AG04449 (cell line): Measurements from ENCODE around the gene SMAD5.

ENCODE experiments used
- CTCF ChIA-PET: fragments of 350-600 bp; formaldehyde crosslinking; extraction: SDS; loops from one replicate; lab custom pipeline; 2021; ENCODE audit warnings: antibody characterized with exemption; lab: Yijun Ruan, JAX
- POLR2A ChIA-PET: fragments of 400-600, 350-600 bp; formaldehyde crosslinking; extraction: SDS; loops from one replicate; lab custom pipeline; 2020; ENCODE audit warnings: antibody characterized with exemption, inconsistent platforms; lab: Yijun Ruan, JAX
- DNase-seq: peaks from one replicate; pipeline ENCODE4 v3.0.0-alpha.2; 2010; ENCODE audit warnings: low read depth, low spot score
- H3K4me3 ChIP-seq: 2 replicates; pipeline ENCODE4 v1.5.1; 2011; ENCODE audit warnings: low read depth, mild to moderate bottlenecking, control low read depth, low read length
- TF ChIP-seq, protein P1 (sequence below): IDR thresholded peaks from one replicate; pipeline ENCODE4 v1.5.1; 2011; ENCODE audit warnings: mild to moderate bottlenecking, moderate library complexity, low read length, control low read depth, inconsistent platforms; ENCODE audit not compliant: insufficient read depth; ENCODE audit errors: missing control alignments

The SMAD5 gene

DNA sequence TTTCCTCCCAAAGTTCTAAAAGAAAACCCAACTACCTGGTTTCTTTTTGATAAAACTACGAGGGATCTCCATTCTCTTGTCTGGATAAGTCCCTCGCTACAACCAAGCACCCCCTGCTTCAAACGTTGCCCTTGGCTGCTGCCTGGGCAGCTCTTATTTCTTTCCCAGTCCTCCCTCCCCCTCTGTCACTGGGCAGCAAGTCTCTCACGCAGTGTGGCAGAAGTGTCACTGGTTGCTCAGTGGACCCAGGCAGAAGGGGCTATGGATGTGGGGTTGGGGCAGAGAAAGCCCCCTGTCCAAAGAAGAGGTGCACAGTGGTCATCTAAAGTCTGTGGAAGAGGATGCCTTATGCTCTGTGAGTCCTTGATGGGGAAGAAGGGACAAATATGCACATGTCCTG, 67.5 kb downstream of the SMAD5 start:
- no peak for DNase-seq
- CTCF ChIA-PET, result interaction anchor here (1.3 to 2.4 kb wide), 3 partner anchors 10 to 311 kb away, joined by 3 to 8 read pairs (median 6); no protein-coding TSS in a partner anchor
- H3K4me3 ChIP-seq, result no peak overlapping the region
- TF ChIP-seq, protein P1, sequence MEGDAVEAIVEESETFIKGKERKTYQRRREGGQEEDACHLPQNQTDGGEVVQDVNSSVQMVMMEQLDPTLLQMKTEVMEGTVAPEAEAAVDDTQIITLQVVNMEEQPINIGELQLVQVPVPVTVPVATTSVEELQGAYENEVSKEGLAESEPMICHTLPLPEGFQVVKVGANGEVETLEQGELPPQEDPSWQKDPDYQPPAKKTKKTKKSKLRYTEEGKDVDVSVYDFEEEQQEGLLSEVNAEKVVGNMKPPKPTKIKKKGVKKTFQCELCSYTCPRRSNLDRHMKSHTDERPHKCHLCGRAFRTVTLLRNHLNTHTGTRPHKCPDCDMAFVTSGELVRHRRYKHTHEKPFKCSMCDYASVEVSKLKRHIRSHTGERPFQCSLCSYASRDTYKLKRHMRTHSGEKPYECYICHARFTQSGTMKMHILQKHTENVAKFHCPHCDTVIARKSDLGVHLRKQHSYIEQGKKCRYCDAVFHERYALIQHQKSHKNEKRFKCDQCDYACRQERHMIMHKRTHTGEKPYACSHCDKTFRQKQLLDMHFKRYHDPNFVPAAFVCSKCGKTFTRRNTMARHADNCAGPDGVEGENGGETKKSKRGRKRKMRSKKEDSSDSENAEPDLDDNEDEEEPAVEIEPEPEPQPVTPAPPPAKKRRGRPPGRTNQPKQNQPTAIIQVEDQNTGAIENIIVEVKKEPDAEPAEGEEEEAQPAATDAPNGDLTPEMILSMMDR, result no peak
- POLR2A ChIA-PET, result no interaction called here

DNA sequence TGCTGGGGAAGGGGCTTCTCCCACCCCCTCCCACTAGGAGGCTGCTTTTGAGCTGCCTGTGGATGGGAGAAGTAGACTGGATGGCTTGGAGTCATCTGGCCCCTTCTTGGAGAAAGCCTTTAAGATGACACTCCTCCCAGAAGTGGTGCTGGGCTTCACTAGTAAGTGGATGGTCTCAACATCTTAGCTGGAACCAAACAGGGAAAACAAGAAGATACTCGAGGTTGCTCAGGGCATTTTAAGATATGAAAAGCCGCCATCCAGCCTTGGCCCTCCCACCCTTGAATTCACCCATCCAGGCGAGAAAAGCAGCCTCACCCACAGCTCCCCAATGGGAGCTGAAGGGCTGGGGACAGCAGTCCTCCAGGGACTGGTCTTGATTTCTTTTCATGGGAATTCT, 68.1 kb downstream of the SMAD5 start:
- DNase-seq, result no peak
- CTCF ChIA-PET, result interaction anchor here (0.7 to 1.9 kb wide), 3 partner anchors 11 to 119 kb away, joined by 3 to 6 read pairs (median 3); no protein-coding TSS in a partner anchor

DNA sequence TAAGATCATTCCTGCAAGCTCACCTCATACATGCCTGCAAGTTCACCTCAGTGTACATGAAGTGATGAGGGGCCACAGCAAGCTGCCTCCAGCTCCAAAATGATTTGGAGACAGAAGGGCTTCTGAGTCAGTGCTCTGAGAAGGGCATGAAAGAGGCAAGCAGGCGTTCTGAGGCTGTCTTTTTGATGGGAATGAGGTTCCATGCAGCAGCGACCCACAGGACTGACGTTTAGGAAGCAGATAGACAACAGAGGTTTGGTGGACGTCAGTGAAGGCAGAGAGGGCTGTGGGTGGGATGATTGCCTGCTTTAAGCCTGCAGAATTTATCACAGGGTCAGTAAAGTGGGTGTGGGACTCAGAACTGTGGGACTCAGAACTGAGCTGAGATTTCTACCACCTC, 69.2 kb downstream of the SMAD5 start:
- TF ChIP-seq, protein P1, result no peak
- no peak overlapping the region for H3K4me3 ChIP-seq
- no peak for DNase-seq
- ChIA-PET POLR2A (no interaction called here), CTCF (interaction anchor here (1.0 kb wide), 1 partner anchor 12 kb away, joined by 3 read pairs; no protein-coding TSS in a partner anchor)

More for the DNA sequence above, 68.1 kb downstream of the SMAD5 start:
- no peak overlapping the region for H3K4me3 ChIP-seq
- TF ChIP-seq, protein P1, result no peak
- POLR2A ChIA-PET, result no interaction called here

DNA sequence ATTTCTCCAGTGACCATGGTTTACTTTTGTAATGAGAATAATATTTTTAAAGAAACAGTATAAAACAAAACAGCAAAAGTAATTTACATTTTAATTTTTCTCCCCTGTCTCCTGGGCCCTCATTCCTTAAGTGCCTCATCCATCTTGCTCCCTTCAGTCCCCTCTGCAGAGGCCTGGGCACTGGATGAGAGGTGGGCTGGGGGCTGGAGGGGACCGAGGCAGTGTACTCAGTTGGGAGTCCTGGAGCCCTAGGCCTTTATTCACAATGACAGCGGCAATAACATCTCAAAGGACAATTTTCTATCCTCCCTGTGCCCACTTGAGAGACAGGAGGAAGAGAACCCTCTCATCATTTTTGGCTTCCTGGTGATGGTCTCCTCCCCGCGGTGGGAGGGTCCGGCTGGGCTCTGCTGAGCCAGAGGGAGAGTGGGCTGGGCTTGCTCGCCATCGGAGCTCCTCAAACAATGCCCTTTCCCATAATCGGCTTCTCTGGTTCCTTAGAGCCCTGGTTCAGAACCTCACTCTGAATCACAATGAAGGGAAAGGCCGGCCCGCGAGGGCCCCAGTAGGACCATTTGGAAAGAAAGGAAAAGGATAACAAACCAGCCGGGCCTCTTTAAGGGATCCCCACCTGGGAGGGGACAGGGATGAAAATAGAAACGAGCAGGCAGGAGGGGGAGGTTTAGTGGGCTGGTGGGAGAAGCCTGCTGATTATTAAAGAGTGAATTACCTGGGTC, 70.0 kb downstream of the SMAD5 start:
- TF ChIP-seq, protein P1, result no peak
- no peak for DNase-seq
- CTCF ChIA-PET, result no interaction called here
- H3K4me3 ChIP-seq, result no peak overlapping the region
- POLR2A ChIA-PET, result no interaction called here

DNA sequence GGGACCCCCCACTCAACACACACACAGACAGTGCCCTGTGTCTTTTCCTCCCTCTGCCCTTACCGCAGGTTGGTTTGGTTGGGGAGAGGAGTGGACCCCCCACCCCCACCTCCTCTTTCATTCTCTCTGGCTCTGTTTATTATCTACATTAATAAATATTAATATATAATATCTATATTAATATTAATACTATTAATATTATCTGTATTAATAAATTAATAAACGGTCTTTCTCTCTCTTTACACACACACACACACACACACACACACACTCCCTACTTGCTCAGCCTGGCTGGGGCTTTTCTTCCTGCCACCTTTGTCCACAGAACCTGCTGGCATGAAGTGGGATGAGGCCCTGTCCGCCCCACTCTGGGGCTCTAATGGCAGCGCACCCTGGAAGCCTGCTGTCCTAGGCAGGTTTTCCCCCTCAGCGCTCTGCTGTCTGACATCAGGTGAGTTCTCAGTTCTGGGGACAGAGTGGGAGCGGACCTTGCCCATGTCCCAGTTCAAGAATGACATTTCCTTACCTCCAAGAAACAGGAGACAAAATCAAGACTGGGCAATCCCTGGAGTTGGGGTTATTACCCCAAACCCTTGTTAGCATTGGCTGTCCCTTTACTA, 70.8 kb downstream of the SMAD5 start:
- H3K4me3 ChIP-seq, result no peak overlapping the region
- TF ChIP-seq, protein P1, result no peak
- POLR2A ChIA-PET, result no interaction called here
- DNase-seq, result no peak
- CTCF ChIA-PET, result no interaction called here

DNA sequence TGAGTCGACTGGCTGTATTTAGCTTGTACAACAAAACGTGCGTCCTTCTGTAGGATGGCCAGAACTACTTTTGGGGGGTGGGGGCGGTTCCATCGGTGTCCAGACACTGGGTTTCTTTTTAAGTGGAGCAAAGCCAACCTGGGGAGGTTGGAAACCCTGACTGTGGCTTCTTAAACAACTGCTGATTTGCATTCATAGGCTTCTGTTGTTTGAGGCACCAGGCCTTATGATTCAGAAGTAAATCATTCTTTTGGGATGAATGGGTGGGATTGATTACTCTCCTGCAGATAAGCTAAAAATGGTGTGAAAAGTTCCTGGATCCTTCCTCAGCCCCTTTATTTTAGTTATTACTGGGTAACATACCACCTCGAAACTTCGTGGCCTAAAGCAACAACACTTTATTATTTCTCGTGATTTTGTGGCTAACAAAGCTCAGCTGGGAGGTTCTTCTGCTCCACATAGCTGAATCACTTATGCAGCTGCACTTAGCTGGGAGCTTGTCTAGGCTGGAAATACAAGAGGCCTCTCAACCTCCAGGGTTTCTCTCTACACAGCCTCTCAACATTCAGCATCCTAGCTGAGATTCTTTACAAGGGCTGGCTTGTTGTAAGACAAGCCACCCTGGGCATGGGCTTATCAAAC, 72.5 kb downstream of the SMAD5 start:
- CTCF ChIA-PET, result interaction anchor here (1.1 kb wide), 1 partner anchor 316 kb away, joined by 3 read pairs; no protein-coding TSS in a partner anchor
- TF ChIP-seq, protein P1, result no peak
- no peak overlapping the region for H3K4me3 ChIP-seq
- DNase-seq, result no peak
- POLR2A ChIA-PET, result no interaction called here
